Mucosa of descending colon (tissue), 3 donors: ENCODE results near the gene TMEM187. TPM values are rescaled to one million over a fixed set of nuclear protein-coding genes. Genes with fewer than 3 reads are reported as not detected.

ENCODE experiments used
- ATAC-seq: fragments of 200-7000 bp; cut with Tn5 transposase; one replicate; pipeline ENCODE4 v1.9.1; 2020; ENCODE audit warnings: mild to moderate bottlenecking, moderate library complexity
- DNase-seq, 3 donors: peaks; one replicate each; pipeline ENCODE4 v3.0.0-alpha.2; 2020
- H3K36me3 ChIP-seq: fragments of 200-600 bp; one replicate; pipeline ENCODE4 v1.8.0; 2021; ENCODE audit warnings: low read depth, mild to moderate bottlenecking
- H3K4me1 ChIP-seq: fragments of 200-600 bp; one replicate; pipeline ENCODE4 v1.8.0; 2021; ENCODE audit warnings: low read depth, mild to moderate bottlenecking
- H3K4me3 ChIP-seq: fragments of 200-600 bp; one replicate; pipeline ENCODE4 v1.8.0; 2021; ENCODE audit warnings: mild to moderate bottlenecking
- H3K9me3 ChIP-seq: fragments of 200-600 bp; one replicate; pipeline ENCODE4 v1.8.0; 2021; ENCODE audit warnings: mild to moderate bottlenecking
- CTCF ChIP-seq: fragments of 200-600 bp; IDR thresholded peaks from one replicate; pipeline ENCODE4 v1.8.0; 2022; ENCODE audit warnings: antibody characterized with exemption, mild to moderate bottlenecking
- intact Hi-C, 2 donors: fragments of 100-400 bp; cut with DNase I in 1 of 2; cut with micrococcal nuclease in 1 of 2; formaldehyde crosslinking; loops; one replicate each; pipeline versions ENCODE4 v1.11.0 to v1.11.1; 2022; cut with DNase I, micrococcal nuclease
- total RNA-seq, 3 donors: library from RNA; stranded (reverse); fragmentation: NEBNext Ultra II Directional in 2 of 3; extraction: Animal tissue kit (Norgen Biotek cat#: 25700) in 2 of 3; gene quantifications; one replicate each; pipeline versions ENCODE4 v1.2.1 to v1.2.4, GENCODE V29; 2021 to 2023
- donor health status: DM: no; HTN: no; CAD: no; lungs with moderate emphysema.
- donor health status: DM: no; HTN: no; CAD: no.
- donor health status: DM: no; HTN: yes; CAD: no.

The TMEM187 gene
- total RNA-seq, 3 donors from 2014 or later, result 4.8 to 7.9 (median 7.8) TPM

- DNase-seq (no peak), ATAC-seq (no peak)
- intact Hi-C loops, result no loop called here
- Histone ChIP-seq H3K4me3 (no peak overlapping the region), H3K36me3 (no peaks in the 10 kb centered on the region), H3K4me1 (no peaks in the 10 kb centered on the region), H3K9me3 (no peaks in the 10 kb centered on the region)
- no peak for TF ChIP-seq CTCF
Measured at GRCh38 chrX:154012336-154012991, 39.9 kb downstream of the TMEM187 start.

GRCh38 chrX:154013001-154013421 is 40.5 kb downstream of the TMEM187 start:
- ATAC-seq (no peak), DNase-seq (no peak)
- Histone ChIP-seq H3K36me3 (no peaks in the 10 kb centered on the region), H3K9me3 (no peaks in the 10 kb centered on the region), H3K4me3 (no peak overlapping the region), H3K4me1 (no peaks in the 10 kb centered on the region)
- no peak for TF ChIP-seq CTCF
- intact Hi-C loops, result no loop called here

- Histone ChIP-seq H3K4me3 (no peak overlapping the region), H3K4me1 (no peaks in the 10 kb centered on the region), H3K9me3 (no peaks in the 10 kb centered on the region), H3K36me3 (no peaks in the 10 kb centered on the region)
- peak; percentile 71 for ATAC-seq
- peak; percentile 65 for TF ChIP-seq CTCF
- intact Hi-C loops, result no loop called here
- DNase-seq, result no peak
Measured at GRCh38 chrX:154013614-154014360, 41.2 kb downstream of the TMEM187 start.

- DNase-seq, result no peak
- intact Hi-C loops, result no loop called here
- H3K4me3 ChIP-seq, result no peak overlapping the region
- H3K36me3 ChIP-seq, result no peaks in the 10 kb centered on the region
- TF ChIP-seq CTCF, result no peak
- H3K9me3 ChIP-seq, result no peaks in the 10 kb centered on the region
- H3K4me1 ChIP-seq, result no peaks in the 10 kb centered on the region
- no peak for ATAC-seq
Measured at GRCh38 chrX:154014429-154015380, 42.2 kb downstream of the TMEM187 start.

GRCh38 chrX:154015581-154016264 is 43.2 kb downstream of the TMEM187 start:
- Histone ChIP-seq H3K36me3 (no peaks in the 10 kb centered on the region), H3K9me3 (no peaks in the 10 kb centered on the region), H3K4me1 (no peaks in the 10 kb centered on the region), H3K4me3 (no peak overlapping the region)
- TF ChIP-seq CTCF, result no peak
- DNase-seq, result peak in 1 of 3 donors; percentile 23
- ATAC-seq, result no peak
- intact Hi-C loops, result no loop called here
